ENCODE results near the gene SUDS3. TPM values are rescaled to one million over a fixed set of nuclear protein-coding genes. Genes with fewer than 3 reads are reported as not detected.

Gene SUDS3
- polyA plus RNA-seq, 1 of the 3 experiments (the other 2 are of a cell fraction) = 15.0 TPM

DNA sequence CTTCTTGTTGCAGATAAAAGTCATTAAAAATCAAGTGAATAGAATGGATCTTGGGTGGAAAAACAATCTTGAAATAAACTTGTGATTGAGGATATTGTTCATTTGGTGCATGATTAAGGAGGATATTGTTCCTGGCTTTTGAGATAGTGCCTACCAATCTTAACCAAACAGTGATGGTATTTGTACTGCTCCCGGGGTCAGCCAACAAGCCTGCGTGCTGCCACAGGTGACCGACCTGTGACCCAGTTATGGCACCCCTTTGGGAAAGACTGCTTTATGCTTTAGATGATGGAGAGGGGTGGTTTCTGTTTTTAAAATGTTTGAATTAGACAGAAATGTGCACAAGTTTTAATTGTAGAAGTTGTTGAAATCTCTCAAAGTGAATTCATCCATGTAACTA, 41.6 kb downstream of the SUDS3 start:
- Histone ChIP-seq H3K4me3 (ENCODE audit: low read depth in 2 of 2, low read length in 1 of 2) (no peak overlapping the region), H3K9me2 (no peaks in the 10 kb centered on the region), H2AFZ (ENCODE audit: low read depth) (no peak overlapping the region), H3K4me2 (no peak overlapping the region), H3K79me2 (ENCODE audit: insufficient read depth) (no peaks in the 10 kb centered on the region), H3K4me1 (ENCODE audit: control insufficient read depth in 1 of 2, insufficient read depth in 2 of 2, low read depth in 1 of 2, low read length in 1 of 2) (no peaks in the 10 kb centered on the region), H4K20me1 (ENCODE audit: insufficient read depth) (no peaks in the 10 kb centered on the region), H3K9ac (no peak overlapping the region), H3K27me3 (ENCODE audit: insufficient read depth) (no peaks in the 10 kb centered on the region), H3K27ac (ENCODE audit: low read depth in 2 of 2, low read length in 1 of 2) (no peak overlapping the region), H3K9me3 (no peaks in the 10 kb centered on the region), H3F3A (replicated peaks; ENCODE audit: insufficient read depth) (peaks cover 3% of the 10 kb centered on the region), H3K36me3 (replicated peaks in 1 of 2; ENCODE audit: control insufficient read depth in 1 of 2, insufficient read depth in 2 of 2, low read length in 1 of 2) (peaks cover 39 to 56% of the 10 kb centered on the region in 2 experiments)
- ChIA-PET POLR2A (no interaction called here), CTCF (no interaction called here)
- WGBS (ENCODE audit: low lambda C conversion rate) = 100% methylated on average over 3 of the region's 3 CpGs
- DNase-seq = no peak
- no peak for TF ChIP-seq SIN3A (IDR thresholded peaks at IDR 0.05; ENCODE audit: borderline replicate concordance, low read depth, low read length)
- TF ChIP-seq, protein P1, sequence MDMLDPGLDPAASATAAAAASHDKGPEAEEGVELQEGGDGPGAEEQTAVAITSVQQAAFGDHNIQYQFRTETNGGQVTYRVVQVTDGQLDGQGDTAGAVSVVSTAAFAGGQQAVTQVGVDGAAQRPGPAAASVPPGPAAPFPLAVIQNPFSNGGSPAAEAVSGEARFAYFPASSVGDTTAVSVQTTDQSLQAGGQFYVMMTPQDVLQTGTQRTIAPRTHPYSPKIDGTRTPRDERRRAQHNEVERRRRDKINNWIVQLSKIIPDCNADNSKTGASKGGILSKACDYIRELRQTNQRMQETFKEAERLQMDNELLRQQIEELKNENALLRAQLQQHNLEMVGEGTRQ (IDR thresholded peaks at IDR 0.05; ENCODE audit: borderline replicate concordance, low read depth, low read length) = no peak

- Histone ChIP-seq H3K4me3 (ENCODE audit: low read depth in 2 of 2, low read length in 1 of 2) (no peak overlapping the region), H3K4me2 (no peak overlapping the region), H3K4me1 (ENCODE audit: control insufficient read depth in 1 of 2, insufficient read depth in 2 of 2, low read depth in 1 of 2, low read length in 1 of 2) (no peaks in the 10 kb centered on the region), H2AFZ (ENCODE audit: low read depth) (no peak overlapping the region), H3K36me3 (replicated peaks in 1 of 2; ENCODE audit: control insufficient read depth in 1 of 2, insufficient read depth in 2 of 2, low read length in 1 of 2) (peaks cover 36 to 51% of the 10 kb centered on the region in 2 experiments), H3K9ac (no peak overlapping the region), H3K27me3 (ENCODE audit: insufficient read depth) (no peaks in the 10 kb centered on the region), H4K20me1 (ENCODE audit: insufficient read depth) (no peaks in the 10 kb centered on the region), H3F3A (replicated peaks; ENCODE audit: insufficient read depth) (peaks cover 3% of the 10 kb centered on the region), H3K9me2 (no peaks in the 10 kb centered on the region), H3K27ac (ENCODE audit: low read depth in 2 of 2, low read length in 1 of 2) (no peak overlapping the region), H3K9me3 (no peaks in the 10 kb centered on the region), H3K79me2 (ENCODE audit: insufficient read depth) (no peaks in the 10 kb centered on the region)
- CTCF ChIA-PET = no interaction called here
- TF ChIP-seq FOXM1 (IDR thresholded peaks at IDR 0.05; ENCODE audit: low read depth) (no peak), PBX3 (IDR thresholded peaks at IDR 0.05) (no peak), ZBTB33 (IDR thresholded peaks at IDR 0.05; ENCODE audit: borderline replicate concordance, low read depth) (no peak), NFIC (IDR thresholded peaks at IDR 0.05; ENCODE audit: borderline replicate concordance) (no peak), GATA2 (CRISPR knock-in tag; IDR thresholded peaks at IDR 0.05) (no peak), SMC3 (IDR thresholded peaks at IDR 0.05; ENCODE audit: low read depth, low read length) (no peak), EZH2phosphoT487 (IDR thresholded peaks at IDR 0.05; ENCODE audit: borderline replicate concordance, low read depth) (no peak), TCF12 (IDR thresholded peaks at IDR 0.05) (no peak), RCOR1 (IDR thresholded peaks at IDR 0.05; ENCODE audit: low read length) (no peak), USF1 (IDR thresholded peaks at IDR 0.05; ENCODE audit: borderline replicate concordance, low read depth) (no peak), FOXJ3 (CRISPR knock-in tag; IDR thresholded peaks at IDR 0.05) (no peak), SIN3A (IDR thresholded peaks at IDR 0.05; ENCODE audit: borderline replicate concordance, low read depth, low read length) (no peak), MAX (IDR thresholded peaks at IDR 0.05; ENCODE audit: low read depth) (no peak)
- WGBS (ENCODE audit: low lambda C conversion rate) = 91% methylated on average over 1 of the region's 1 CpG
- no peak for DNase-seq
- POLR2A ChIA-PET = no interaction called here
These were observed 42.2 kb downstream of the SUDS3 start for GRCh38 chr12:118418385-118419057.
